Choroid plexus epithelial cell (primary cell): ENCODE results near the gene PKP4.
"Not testable (repeated sequence)": the region's sequence is repeated elsewhere in the genome, so short reads cannot be mapped to it uniquely, and the experiment has no call there.

Experiments
- DNase-seq: peaks from one replicate; pipeline ENCODE4 v3.0.0-alpha.2; 2010; ENCODE audit warnings: low read depth
- H3K4me3 ChIP-seq: 2 replicates; pipeline ENCODE4 v1.5.1; 2011; ENCODE audit warnings: low read depth, mild to moderate bottlenecking, control low read depth, low read length, moderate library complexity
- TF ChIP-seq, protein P1 (sequence below): conservative IDR thresholded peaks from 2 replicates; pipeline ENCODE4 v1.5.1; 2011; ENCODE audit warnings: low read depth, mild to moderate bottlenecking, control low read depth, inconsistent platforms, low read length, moderate library complexity

The PKP4 gene

DNA sequence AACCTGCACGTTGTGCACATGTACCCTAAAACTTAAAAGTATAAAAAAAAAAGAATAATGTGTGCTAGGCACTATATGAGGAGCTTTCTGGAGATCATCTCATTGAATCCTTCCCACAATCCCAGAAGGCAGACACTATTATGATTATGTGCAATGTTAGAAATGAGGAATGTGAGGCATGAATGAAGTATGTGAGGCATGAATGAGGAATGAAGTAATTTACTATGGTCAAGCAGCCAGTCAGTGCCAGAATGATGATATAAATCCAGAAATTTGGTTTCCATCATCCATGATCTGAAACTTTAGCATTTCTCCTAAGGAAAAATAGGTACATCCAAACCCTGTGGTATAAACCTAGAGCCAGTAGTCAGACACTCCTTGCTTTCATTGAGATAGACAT is 42.2 kb upstream of the PKP4 start:
- TF ChIP-seq, protein P1, sequence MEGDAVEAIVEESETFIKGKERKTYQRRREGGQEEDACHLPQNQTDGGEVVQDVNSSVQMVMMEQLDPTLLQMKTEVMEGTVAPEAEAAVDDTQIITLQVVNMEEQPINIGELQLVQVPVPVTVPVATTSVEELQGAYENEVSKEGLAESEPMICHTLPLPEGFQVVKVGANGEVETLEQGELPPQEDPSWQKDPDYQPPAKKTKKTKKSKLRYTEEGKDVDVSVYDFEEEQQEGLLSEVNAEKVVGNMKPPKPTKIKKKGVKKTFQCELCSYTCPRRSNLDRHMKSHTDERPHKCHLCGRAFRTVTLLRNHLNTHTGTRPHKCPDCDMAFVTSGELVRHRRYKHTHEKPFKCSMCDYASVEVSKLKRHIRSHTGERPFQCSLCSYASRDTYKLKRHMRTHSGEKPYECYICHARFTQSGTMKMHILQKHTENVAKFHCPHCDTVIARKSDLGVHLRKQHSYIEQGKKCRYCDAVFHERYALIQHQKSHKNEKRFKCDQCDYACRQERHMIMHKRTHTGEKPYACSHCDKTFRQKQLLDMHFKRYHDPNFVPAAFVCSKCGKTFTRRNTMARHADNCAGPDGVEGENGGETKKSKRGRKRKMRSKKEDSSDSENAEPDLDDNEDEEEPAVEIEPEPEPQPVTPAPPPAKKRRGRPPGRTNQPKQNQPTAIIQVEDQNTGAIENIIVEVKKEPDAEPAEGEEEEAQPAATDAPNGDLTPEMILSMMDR, result no peak
- H3K4me3 ChIP-seq, result no peak overlapping the region
- DNase-seq, result peak; percentile 69

GRCh38 chr2:158432117-158432516 is 24.6 kb upstream of the PKP4 start:
- DNase-seq, result no peak
- no peak overlapping the region for H3K4me3 ChIP-seq
- TF ChIP-seq, protein P1, result no peak

- H3K4me3 ChIP-seq, DNase-seq: not testable (repeated sequence)
These were observed 23.0 kb upstream of the PKP4 start for GRCh38 chr2:158433716-158434115.

DNA sequence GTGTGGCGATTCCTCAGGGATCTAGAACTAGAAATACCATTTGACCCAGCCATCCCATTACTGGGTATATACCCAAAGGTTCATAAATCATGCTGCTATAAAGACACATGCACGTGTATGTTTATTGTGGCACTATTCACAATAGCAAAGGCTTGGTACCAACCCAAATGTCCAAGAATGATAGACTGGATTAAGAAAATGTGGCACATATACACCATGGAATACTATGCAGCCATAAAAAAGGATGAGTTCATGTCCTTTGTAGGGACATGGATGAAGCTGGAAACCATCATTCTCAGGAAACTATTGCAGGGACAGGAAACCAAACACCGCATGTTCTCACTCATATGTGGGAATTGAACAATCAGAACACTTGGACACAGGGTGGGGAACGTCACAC is 17.7 kb upstream of the PKP4 start:
- DNase-seq, H3K4me3 ChIP-seq: not testable (repeated sequence)

- TF ChIP-seq, protein P1, result no peak
- no peak for DNase-seq
- H3K4me3 ChIP-seq, result no peak overlapping the region
These were observed 13.1 kb upstream of the PKP4 start for GRCh38 chr2:158443606-158444005.

DNA sequence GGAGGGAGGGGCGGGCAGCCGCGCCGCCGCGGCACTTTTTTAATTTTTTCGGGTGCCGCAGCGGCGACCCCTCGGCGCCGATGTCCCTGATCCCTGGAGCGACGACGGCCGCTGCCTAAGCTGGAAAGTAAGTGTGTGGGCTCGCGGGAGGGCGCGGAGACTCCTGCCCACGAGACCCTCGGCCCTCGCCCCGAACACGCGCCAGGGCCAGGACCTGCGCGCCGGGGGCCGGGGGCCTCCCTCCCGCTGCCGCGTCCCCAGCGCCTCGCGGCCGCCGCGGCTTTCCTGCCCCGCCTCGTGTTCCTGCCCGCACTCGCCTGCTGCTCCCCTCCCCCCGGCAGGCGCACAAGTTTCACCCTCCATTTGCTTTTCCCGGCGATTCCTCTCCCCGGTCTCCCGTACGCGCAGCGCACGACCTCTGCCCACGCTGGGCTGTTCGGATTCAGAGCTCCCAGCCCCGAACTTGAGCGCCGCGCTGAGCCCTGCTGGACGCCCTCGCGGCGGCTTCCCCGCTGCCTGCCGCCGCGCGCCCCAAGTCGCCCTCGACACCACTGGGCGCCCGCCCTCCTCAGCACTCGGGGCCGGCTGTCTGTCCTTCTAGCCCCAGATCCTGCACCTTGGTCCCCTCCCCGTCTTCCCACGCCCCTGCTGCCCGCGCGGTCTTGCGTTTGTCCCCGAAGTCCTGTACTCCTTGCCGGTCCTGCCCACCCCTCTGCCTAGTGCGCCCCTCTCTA is 507 bp downstream of the PKP4 start:
- peak overlapping the region; percentile 85 for H3K4me3 ChIP-seq
- DNase-seq, result peak; percentile 71
- TF ChIP-seq, protein P1, result no peak

DNA sequence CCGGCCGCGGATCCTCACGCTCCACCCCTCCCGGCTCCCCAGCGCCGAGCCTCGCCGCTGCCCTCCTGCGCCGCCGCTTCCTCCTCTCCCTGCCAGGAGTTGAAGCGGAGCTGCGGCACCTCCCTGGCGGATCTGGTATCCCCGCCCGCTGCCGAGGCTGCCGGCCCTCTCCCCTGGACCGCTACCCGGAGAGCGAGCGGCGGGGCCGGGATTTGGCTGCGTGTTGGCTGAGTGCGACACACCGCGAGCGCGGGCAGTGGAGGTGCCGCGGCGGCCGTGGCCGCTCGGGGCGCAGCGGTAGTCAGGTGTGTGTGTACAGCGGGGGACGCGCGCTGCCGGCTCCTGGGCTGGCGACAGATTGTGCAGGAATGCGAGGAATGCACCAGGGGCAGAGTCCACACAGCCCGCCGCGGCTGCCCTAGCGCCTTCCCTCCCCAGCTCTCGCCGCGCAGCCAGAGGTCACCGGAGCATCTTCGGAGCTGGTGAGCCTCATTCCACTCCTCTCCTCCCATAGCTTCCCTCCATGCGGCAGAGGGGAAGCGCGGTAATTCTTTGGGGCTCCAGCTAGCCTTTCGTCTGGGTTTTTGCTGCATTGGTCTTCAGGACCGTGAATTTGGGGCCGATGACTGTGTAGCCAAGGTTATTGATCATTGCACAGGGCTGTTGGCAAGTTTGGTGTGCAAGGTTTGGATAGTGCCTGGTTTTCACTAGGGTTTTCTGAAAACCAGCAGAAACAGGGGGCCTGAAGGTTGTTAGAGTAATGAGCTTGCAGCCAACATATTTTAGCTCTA is 1.3 kb downstream of the PKP4 start:
- TF ChIP-seq, protein P1, result peak; percentile 5
- peak; percentile 62 for DNase-seq

GRCh38 chr2:158458617-158458920 is 1.8 kb downstream of the PKP4 start:
- TF ChIP-seq, protein P1, result no peak
- peak overlapping the region; percentile 85 for H3K4me3 ChIP-seq
- peak; percentile 33 for DNase-seq

More for the DNA sequence above, 1.3 kb downstream of the PKP4 start:
- H3K4me3 ChIP-seq, result peak overlapping the region; percentile 85
